Peyer's patch (tissue), 4 donors: ENCODE results near the gene GRID2IP.

Source experiments
- CTCF ChIP-seq, 6 experiments: fragments of 450-650 bp in 4 of 6; fragments of 200-600 bp in 2 of 6; sonication (generic) in 1 of 6; IDR thresholded peaks; one replicate each; pipeline ENCODE4 v1.5.1; 2017 to 2019; ENCODE audit warnings: antibody characterized with exemption in 6 of 6, mild to moderate bottlenecking in 3 of 6, moderate library complexity in 1 of 6
- POLR2A ChIP-seq, 2 donors: fragments of 450-650 bp; IDR thresholded peaks; one replicate each; pipeline ENCODE4 v1.5.1; 2017; ENCODE audit warnings: antibody characterized with exemption in 2 of 2, mild to moderate bottlenecking in 2 of 2, moderate library complexity in 2 of 2

DNA sequence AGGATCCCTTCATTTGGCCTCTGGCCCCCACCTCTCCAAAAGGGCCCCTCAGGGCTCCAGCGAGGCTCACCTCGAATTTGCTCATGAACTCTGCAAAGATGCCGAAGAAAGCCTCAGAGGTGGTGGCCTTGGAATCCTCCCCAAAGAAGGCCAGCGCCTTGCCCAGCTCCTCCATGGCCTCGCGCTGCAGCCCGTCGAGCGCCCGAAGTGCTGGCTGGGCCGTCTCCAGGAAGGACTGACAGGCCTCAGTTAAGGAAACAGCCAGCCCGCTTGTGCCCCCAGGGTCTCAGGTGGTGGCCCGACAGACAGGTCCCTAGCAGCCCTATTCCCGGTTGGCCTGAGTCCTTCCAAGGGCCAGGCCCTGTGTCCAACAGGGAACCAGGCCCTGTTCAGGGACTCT lies 53.3 kb downstream of the GRID2IP start:
- TF ChIP-seq CTCF (IDR thresholded peaks at IDR 0.05) (no peak), POLR2A (IDR thresholded peaks at IDR 0.05) (no peak)
